Kidney tubule cell (primary cell): ENCODE data around the gene CDH9.
A peak's percentile ranks its signal among the peaks of the same experiment; 100 is the strongest.
"Not testable (repeated sequence)": the region's sequence is repeated elsewhere in the genome, so short reads cannot be mapped to it uniquely, and the experiment has no call there.

Source experiments
- DNase-seq: peaks from one replicate; pipeline ENCODE4 v3.0.0-alpha.2; 2018; ENCODE audit warnings: low spot score

CDH9 gene

DNA sequence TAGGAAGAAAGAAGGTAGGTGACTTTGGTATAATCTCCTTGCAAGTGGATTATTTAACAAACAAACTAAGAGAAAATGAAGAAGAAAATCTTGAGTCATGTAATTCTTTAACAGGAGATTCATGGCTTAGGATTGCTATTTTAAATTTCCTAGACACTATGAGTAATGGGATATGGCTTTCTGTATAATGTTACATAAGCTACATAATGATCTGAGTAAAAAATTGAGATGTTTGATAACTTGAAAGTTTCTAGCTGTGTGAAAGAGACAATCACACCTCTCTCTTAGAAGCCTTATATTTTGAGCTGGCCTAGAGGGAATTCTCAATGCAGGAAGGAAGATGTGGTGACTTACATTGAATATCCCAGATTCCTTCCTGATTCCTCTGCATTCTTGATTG is 92.5 kb downstream of the CDH9 start:
- DNase-seq: no peak

DNA sequence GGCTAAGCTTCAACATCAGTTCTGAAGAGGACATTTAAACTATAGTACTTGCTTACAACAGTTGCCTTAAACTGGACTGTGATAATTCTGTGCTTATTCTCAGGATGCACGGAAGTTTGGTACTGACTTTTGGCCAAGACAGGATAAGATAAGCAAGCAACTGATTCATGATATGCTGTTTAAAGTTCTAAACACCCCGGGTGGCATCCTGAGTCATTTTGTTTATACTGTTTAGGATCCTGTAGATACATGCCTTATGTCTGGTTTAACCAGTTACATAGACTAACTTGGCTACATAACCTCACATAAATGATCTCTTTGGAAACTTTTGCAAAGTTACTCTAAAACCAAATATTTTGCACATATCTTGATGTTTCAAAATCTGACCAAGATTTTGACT is 95.9 kb downstream of the CDH9 start:
- no peak for DNase-seq

DNA sequence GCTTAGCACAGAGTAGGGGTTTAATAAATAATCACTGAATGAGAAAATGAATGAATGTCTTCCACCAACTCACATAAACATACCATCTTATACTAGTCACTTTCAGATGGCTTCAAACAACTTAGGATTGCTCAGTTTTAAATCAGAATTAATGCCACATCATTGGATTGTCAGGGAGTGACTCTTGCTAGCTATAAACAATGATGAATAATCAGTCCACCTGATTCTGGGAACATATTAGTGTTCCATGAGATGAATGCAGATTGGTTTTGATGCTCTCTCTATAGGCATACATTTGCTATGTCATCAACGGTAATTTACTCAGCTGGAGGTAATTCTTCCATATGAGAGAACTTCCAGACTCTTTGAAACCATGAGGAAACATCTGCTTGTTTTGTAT is 97.4 kb downstream of the CDH9 start:
- peak; percentile 3 for DNase-seq

DNA sequence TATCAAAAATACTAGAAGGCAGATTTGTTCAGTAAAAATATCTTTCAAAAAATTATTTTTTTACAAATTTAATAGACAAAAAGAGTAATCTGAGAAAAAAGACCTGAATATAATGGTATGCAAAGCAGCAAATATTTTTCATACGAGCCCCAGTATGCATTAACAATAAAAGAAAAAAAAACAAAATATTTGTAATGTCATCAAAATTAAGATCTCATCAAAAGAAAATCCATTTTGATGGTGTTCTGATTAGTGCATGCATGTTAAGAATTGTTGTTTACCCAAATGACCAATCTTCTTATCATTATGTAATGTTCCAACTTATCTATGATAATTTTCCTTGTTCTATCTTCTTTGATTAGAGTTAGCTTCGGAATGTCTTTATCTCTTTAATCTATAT is 106.1 kb downstream of the CDH9 start:
- DNase-seq: no peak

DNA sequence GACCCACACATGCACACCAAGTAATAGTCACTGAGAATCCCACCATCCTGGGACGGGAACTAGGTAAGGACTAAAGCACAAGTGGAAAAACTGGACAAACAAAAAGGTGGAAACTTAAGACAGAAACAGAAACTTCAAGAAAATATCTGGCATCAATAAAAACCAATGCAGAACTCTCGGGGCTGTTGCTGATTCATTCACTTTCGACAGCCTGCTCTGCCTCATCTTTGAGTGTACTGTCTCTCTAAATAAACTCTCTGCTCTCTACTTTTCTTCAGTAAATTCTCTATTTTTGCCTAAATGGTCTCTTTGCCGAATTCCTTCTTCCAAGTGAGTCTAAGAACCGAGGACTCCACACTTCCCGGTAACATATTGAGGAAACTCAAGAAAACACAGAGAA is 116.9 kb downstream of the CDH9 start:
- no peak for DNase-seq

DNA sequence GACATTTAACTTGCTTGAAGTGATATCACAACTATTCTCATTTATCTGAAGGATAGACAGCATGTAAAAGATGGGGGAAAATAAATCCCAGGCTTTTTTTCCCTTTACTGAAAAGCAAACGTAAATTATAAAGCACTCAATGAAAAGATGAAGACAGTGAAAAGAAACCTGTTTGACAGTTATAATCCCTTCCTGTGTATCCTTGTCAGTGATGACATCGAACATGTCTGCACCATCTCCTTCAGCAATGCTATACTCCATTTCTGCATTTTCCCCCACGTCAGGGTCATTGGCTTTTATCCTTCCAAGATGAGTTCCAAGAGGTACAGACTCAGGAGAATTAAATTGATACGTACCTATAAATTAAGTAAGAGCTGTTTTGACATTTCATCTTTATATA is 134.9 kb downstream of the CDH9 start:
- DNase-seq: no peak

DNA sequence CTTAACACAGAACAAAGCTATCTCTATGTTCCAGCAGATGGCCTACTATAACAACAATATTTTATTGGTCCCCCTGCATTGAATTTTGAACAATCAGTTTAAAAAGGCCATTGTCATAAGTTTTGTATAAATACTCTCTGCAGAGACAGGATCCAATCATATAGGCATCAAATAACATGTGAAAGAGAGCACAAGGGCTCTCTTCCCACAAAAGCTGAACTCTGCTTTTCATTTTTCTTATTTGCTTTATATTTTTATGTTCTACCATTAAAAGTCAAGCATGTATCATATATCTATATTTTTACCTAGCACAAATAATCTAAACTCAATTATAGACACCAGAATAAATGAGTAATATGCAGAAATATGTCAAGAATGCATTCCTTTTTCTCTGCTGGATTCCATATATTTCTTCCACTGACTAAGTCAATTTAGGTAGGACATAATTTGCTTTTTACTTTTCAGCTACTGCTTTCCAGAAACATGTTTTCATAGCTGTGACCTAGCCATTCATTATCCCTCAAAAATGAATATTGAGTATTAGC is 143.6 kb downstream of the CDH9 start:
- peak; percentile 1 for DNase-seq

DNA sequence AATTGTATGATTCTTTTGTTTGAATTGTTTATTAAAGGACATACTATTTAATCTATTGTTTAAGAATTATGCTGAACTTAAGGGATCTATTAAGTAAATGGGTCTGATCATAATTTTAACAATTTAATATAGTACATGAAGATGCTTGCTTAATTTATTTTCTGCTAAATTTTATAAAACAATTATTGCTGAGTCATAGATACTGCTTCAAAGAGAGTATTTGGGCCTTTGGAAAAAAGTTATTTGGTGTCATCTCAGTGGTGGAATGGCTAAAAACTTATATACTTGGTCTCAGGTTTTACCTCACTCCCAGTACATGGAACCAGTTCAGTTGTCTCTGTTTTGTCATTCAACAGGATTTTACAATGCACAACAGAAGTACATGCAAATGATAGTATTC is 145.3 kb downstream of the CDH9 start:
- DNase-seq: no peak

DNA sequence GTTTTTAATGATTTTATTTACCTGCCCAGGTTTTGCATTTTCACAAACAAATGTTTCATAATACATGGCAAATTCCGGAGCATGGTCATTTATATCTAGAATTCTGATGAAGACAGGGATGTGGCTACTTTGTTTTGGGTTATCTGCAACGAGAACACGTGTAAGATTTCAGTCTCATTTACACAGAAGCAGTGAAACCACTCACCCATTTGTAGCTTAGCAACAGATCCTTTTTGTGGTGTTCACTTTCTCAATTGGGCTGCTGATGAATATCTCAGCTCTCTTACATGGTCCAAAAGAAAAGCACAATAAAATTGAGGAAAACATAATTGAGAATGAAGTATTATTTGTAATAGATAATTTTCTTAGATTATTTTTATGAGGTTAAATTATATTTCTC is 148.6 kb downstream of the CDH9 start:
- DNase-seq: no peak

DNA sequence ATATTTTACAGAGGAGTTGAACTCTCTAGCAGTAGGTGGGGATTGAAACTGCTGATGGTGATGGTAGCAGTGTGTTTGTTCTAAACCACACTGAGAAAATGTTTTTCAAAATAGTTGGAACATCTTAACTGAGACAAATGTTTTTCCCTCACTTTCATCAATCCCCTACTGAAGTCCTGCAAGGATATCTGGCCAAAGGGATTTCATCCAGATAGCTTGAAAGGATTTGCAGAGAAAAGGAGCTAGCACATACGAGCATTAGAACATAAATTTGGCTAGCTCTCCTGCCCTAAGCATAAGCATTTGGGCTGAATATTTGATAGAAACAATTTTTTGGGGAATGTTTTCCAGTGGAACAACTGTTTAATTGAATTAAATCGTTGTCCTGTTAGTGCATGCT is 153.9 kb downstream of the CDH9 start:
- no peak for DNase-seq

DNA sequence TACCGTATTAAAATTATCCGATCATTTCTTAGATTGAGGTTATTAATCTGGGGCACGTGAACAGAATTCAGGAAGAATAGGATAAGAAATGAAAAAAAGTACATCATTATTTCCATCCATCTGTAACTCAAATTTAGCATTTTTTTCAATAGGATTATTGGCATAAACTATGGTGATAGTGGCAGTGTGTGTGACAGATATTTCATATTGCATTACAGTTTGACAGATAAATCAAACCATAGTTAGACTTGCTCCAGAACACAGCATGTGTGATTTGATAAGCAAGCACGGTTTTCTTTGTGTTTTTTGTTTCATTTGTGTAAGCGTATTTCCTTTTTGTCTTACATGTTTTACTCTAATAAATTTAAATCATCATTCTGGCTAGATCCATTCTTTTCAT is 155.0 kb downstream of the CDH9 start:
- DNase-seq: no peak

DNA sequence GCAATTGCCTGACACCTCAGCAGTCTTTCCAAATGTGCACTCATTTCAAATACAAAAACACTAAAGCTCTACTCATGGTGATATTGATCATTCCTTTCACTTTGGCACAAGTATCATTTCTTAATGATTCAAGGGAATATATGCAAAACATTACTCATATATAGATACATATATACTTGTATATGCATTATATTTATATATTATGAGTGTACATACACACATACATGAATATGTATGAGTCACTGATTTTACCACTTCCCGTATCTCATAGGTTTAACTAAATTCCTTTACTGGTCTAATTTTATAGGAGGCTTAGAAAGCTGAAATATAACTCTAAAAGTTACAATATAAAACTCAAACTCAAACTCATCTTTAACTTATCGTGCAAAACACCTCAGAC is 156.5 kb downstream of the CDH9 start:
- DNase-seq: no peak

DNA sequence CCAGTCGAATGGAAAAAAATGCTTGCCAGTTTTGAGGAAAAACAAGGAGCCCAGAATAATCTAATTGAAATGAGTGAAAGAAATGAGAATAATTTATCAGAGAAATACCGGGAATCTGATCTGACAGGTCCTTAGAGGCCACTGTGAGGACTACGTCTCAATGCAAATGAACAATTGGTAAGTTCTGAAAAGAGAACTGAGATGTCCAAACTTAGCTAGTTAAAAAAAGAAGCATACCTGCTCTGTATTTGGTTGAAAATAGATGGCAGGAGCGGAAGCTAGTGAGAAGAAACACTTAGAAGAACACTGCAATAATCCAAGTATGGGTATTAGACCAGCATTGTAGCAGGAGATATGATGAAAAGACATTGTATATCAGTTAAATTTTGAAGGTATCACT is 161.2 kb downstream of the CDH9 start:
- no peak for DNase-seq

DNA sequence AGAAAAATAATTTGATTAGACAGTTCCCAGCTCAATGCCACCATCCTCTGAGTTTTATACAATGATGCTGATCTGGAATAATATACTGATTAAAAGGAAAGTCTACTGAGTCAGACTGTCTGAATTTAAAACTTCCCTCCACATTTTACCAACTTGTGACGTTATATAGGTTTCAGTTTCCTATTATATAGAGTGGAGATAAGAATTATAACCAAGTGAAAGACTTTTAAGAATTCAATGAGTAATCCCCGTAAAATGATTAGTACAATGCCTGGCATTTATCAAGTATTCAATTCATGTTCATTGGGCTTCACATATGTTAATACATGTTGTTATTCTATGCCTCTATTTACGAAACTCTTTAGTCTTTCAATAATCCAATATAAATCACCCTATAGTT is 166.0 kb downstream of the CDH9 start:
- no peak for DNase-seq

DNA sequence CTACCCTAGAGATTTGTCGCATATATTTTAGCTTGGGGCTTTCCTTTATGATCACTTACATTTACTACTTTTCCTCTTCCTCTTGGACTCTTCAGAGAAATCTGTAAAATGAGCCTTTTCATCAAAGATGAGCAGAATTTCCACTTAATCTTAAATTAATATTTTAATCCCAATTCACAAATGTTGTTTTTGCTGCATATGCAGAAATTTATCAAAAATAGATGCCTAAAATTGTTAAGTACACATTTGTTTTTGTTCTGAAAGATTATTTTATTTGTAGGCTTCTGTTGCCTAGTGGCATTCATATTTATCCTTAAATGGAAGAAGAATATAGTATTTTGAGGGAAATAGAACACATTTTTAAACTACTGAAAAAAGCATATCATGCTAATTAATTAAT is 168.6 kb downstream of the CDH9 start:
- no peak for DNase-seq

DNA sequence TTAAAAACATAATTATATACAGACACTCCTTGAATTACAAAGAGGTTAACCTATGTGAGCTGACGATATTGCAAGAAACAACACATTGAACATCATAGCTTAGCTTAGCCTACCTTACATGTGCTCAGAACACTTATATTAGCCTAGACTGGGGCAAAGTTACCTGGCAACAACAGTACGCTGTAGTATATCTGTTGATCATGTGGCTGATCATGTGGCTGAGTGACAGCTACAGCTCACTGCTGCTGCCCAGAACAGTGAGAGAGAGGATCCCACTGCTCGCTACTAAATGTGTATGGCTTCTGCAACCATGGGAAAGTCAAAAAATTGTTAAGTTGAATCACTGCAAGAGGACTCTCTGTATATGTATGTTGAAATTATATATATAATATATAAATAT is 169.9 kb downstream of the CDH9 start:
- no peak for DNase-seq

DNA sequence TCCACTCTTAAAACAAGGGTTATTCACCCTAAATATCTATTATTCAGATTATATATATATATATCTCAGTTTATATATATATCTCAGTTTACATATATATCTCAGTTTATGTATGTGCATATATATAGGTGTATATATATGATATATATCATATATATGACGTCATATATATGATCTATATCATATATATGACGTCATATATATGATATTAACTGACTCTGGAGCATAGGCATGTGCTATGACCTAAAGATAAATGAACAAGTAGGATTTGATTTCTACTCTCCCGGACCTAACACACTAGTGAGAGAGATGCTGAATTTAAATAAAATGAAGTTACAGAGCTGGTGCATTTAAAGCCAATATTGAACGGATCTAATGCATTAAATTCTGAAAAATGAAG is 174.3 kb downstream of the CDH9 start:
- DNase-seq: no peak

DNA sequence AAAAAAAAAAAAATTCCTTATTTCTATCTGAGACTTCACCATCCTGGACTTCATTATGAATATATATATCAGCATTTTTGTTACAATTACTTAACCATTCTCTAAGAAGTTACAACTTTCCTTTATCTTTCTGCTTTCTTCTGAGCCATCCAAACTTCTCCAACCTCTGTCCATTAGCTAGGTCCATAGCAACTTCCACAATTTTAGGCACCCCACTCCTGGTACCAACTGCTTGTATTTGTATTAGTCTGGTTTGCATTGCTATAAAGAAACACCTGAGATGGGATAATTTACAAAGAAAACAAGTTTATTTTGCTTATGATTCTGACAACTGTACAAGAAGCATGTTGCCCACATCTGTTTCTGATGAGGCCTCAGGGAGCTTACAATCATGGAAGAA is 182.1 kb downstream of the CDH9 start:
- DNase-seq: no peak

DNA sequence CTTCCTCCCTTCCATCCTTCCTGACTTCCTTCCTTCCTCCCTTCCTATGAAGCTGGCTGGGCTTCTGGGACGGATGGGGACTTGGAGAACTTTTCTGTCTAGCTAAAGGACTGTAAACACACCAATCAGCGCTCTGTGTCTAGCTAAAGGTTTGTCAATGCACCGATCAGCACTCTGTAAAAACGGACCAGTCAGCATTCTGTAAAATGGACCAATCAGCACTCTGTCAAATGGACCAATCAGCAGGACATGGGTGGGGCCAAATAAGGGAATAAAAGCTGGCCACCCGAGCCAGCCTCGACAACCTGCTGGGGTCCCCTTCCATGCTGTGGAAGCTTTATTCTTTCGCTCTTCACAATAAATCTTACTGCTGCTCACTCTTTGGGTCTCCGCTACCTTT is 185.9 kb downstream of the CDH9 start:
- not testable (repeated sequence) for DNase-seq

DNA sequence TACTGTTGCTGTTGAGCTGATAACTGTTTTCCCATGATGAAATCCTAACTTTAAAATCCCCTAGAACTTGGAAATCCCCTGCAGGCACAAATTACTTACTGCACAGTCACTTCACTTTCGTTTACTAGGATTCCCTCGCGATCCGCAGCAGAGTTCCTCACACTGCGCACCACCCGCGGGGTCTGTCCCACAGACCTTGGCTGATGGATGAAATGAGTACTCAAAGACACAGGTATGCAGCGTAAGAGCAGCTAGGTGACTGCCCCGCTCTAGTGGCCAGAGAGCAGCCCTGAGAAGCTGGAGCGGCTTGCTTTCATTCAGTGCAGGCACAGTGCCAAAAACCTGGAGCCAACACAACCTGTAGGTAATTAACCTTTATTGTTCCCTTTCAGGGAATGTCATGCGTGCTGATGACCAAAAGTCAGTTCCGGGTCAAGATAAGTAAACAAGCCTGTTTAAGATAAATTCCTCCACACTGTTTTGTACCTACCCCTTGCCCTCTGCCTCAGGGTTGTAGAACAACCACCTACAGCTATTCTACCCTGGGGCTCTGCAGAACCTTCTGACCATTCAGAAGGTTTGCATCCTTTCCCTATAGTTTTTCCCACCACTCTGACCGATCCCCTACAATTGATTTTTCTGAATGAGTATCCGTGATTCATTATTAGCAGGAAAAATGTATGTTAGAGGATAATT is 191.2 kb downstream of the CDH9 start:
- no peak for DNase-seq

DNA sequence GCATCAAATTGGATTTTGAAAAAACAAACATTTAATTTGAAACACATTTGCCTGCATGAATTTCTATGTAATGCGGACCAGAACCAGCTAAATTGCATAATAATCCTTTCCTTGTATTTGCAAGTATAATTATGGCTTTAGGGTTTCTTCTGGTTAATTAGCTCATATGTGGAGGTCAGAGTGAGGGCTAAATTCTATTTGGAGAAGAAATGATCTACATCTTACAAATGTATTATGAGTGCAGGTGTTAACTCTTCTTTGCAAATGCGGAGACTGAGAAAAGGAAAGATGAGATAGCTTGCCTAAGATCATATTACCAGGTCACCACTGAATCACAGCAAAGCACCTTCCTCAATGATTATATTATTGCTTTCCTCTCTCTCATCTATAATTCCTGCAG is 194.7 kb downstream of the CDH9 start:
- no peak for DNase-seq

DNA sequence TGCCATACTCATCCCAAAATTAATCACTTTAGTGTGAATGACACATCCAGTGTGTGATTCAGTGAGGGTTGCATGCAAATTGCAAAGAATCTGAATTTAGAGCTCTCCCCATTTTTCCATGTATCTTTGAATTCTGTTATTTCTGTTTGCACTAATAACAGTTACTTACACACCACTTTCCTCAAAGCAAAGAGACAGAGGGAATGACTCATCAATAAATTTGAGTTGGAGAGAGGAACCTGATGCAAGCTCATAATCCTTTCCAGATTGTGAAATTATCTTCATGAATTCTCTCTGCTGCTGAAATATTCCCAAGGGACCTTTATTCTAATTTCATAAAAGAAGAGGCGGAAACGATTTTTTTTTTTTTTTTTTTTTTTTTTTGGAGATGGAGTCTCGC is 204.8 kb downstream of the CDH9 start:
- no peak for DNase-seq
